HG03039 (cell line): ENCODE data around the gene PCDHB7.
"Not testable (repeated sequence)": the region's sequence is repeated elsewhere in the genome, so short reads cannot be mapped to it uniquely, and the experiment has no call there.

Source experiments
- ATAC-seq: cut with Tn5 transposase; IDR thresholded peaks from one replicate; pipeline ENCODE4 v1.9.1; 2021; ENCODE audit warnings: mild to moderate bottlenecking, moderate library complexity; ENCODE audit not compliant: unreplicated experiment

Gene PCDHB7

GRCh38 chr5:141172381-141173204, at the start of gene PCDHB7:
Gene PCDHB7 (plus strand): TSS chr5:141172644. CDS start chr5:141172836, 192 bp downstream.
- no peak for ATAC-seq

- ATAC-seq: not testable (repeated sequence)
Observed at GRCh38 chr5:141123396-141124135, 48.9 kb upstream of the PCDHB7 start.

- ATAC-seq: no peak
Observed at GRCh38 chr5:141127305-141127704, 45.1 kb upstream of the PCDHB7 start.

- ATAC-seq: no peak
Observed at GRCh38 chr5:141135030-141135717, 37.3 kb upstream of the PCDHB7 start, which contains the start of gene PCDHB5. Gene PCDHB5 (plus strand): TSS chr5:141135206. CDS start chr5:141135435, 229 bp downstream.

- no peak for ATAC-seq
Observed at GRCh38 chr5:141135718-141136266, 36.7 kb upstream of the PCDHB7 start.

- not testable (repeated sequence) for ATAC-seq
Observed at GRCh38 chr5:141137346-141137745, 35.1 kb upstream of the PCDHB7 start.

GRCh38 chr5:141149812-141150211, 22.6 kb upstream of the PCDHB7 start, which contains the start of gene PCDHB6:
Gene PCDHB6 (plus strand): TSS chr5:141150057. CDS start chr5:141150258, 201 bp downstream.
- ATAC-seq: no peak

GRCh38 chr5:141150224-141150992, 22.0 kb upstream of the PCDHB7 start:
- no peak for ATAC-seq

- ATAC-seq: no peak
Observed at GRCh38 chr5:141150993-141151325, 21.5 kb upstream of the PCDHB7 start.

- ATAC-seq: not testable (repeated sequence)
Observed at GRCh38 chr5:141151632-141152031, 20.8 kb upstream of the PCDHB7 start.

- ATAC-seq: not testable (repeated sequence)
Observed at GRCh38 chr5:141152096-141152495, 20.3 kb upstream of the PCDHB7 start.

GRCh38 chr5:141155540-141156374, 16.7 kb upstream of the PCDHB7 start:
- no peak for ATAC-seq

GRCh38 chr5:141157356-141157755, 15.1 kb upstream of the PCDHB7 start:
- not testable (repeated sequence) for ATAC-seq

- not testable (repeated sequence) for ATAC-seq
Observed at GRCh38 chr5:141157901-141158300, 14.5 kb upstream of the PCDHB7 start.

GRCh38 chr5:141174291-141175104, 2.1 kb downstream of the PCDHB7 start:
- ATAC-seq: not testable (repeated sequence)

- ATAC-seq: no peak
Observed at GRCh38 chr5:141175933-141176332, 3.5 kb downstream of the PCDHB7 start.

GRCh38 chr5:141177577-141178191, 5.2 kb downstream of the PCDHB7 start, which contains the start of gene PCDHB8:
Gene PCDHB8 (plus strand): TSS chr5:141177790. CDS start chr5:141178035, 245 bp downstream.
- ATAC-seq: not testable (repeated sequence)

- not testable (repeated sequence) for ATAC-seq
Observed at GRCh38 chr5:141179371-141179770, 6.9 kb downstream of the PCDHB7 start.
